GM11168 (cell line): ENCODE data around the gene PRPF40A.

Experiments used
- in situ Hi-C: fragments of 300-500 bp; cut with MboI; formaldehyde crosslinking; loops from one replicate; pipeline ENCODE4 v1.12.0; 2022; ENCODE audit warnings: low sequenced_read_pairs; ENCODE audit not compliant: unreplicated experiment

The PRPF40A gene

DNA sequence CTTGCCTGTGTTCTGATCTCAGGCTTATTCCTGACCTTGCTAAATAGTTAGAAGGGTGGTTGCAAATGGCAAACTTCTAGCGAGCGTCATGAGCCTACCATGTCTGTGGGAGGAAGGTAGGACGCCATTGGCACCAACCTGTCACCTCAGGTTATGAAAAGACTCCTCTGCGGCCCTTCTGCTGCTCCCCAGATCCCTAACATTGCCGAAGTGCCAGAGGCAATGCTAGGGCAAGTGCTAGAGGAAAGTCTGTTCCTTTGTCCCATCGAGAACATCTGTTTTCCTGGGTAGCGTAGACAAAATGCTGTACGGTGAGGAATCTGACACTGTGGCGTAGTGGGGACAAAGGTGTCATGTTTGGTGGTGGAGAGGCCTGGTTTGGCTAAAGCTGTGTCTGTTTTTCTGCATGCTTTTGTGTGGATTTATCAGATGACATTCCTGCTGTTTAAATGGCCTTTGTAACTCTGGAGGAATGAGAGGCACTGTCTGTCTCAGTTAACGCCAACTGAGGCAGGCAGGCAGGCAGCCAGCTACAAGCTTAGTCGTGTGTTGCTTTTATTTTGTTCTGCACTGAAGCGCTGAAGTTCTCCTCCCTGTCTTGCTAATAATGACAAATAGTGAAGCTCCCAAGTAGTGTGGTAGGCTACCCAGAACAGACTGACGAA lies 94.1 kb downstream of the PRPF40A start:
- in situ Hi-C loops: loop anchor here (5.0 kb wide), 1 partner anchor 431 kb away; no protein-coding TSS in a partner anchor

DNA sequence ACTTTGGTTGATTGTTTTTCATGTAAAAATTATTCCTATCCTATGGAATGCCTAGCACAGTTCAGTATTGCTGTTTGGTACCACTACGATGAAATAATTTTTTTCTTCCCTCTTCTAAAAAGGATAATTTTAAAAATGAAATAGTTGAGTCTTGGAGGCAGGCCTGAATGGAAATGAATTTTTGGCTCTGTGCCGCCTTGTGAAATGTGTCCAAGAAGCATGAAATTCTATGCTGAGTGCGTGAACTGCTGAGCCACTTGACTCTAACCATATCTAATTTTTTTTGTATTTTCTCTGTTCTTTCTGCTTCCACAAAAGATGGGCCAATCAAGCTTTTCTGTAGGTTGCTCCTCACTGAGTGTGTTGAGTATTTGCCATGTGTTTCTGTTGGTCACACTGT lies 95.0 kb downstream of the PRPF40A start:
- in situ Hi-C loops: loop anchor here (5.0 kb wide), 1 partner anchor 430 kb away; no protein-coding TSS in a partner anchor

- in situ Hi-C loops: loop anchor here (5.0 kb wide), 1 partner anchor 429 kb away; no protein-coding TSS in a partner anchor
These were observed 96.3 kb downstream of the PRPF40A start for GRCh38 chr2:152620985-152621384.

GRCh38 chr2:152620208-152620607 lies 97.1 kb downstream of the PRPF40A start:
- in situ Hi-C loops: loop anchor here (5.0 kb wide), 1 partner anchor 428 kb away; no protein-coding TSS in a partner anchor

- in situ Hi-C loops: no loop called here
These were observed 99.1 kb downstream of the PRPF40A start for GRCh38 chr2:152618193-152618564.

- in situ Hi-C loops: no loop called here
These were observed 99.6 kb downstream of the PRPF40A start for GRCh38 chr2:152617456-152618192.

- in situ Hi-C loops: no loop called here
These were observed 102.1 kb downstream of the PRPF40A start for GRCh38 chr2:152615177-152615576.

DNA sequence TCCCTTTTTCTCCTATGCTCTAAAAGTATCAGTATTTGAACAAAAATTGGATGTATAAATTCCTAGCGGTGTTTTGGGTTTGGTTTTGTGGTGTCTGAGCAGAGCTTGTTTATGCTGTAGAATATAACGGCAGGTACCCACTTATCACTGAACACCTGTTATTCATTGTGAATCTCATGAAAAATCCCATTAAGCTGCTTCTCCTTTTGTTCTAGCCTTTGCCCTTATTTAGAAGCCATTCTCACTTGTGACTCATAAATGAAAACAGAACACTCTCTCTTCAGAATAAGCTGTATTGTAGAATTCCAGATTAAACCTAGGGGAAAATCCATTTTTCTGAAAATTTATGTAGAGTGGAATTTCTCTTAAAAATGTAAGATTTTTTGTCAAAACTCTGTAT lies 104.0 kb downstream of the PRPF40A start:
- in situ Hi-C loops: no loop called here

- in situ Hi-C loops: no loop called here
These were observed 105.6 kb downstream of the PRPF40A start for GRCh38 chr2:152611458-152612231.

GRCh38 chr2:152609699-152610098 lies 107.6 kb downstream of the PRPF40A start:
- in situ Hi-C loops: no loop called here

GRCh38 chr2:152609154-152609553 lies 108.1 kb downstream of the PRPF40A start:
- in situ Hi-C loops: no loop called here

- in situ Hi-C loops: no loop called here
These were observed 109.4 kb downstream of the PRPF40A start for GRCh38 chr2:152607793-152608300.

- in situ Hi-C loops: no loop called here
These were observed 110.3 kb downstream of the PRPF40A start for GRCh38 chr2:152606941-152607340.

GRCh38 chr2:152606081-152606480 lies 111.2 kb downstream of the PRPF40A start:
- in situ Hi-C loops: no loop called here

DNA sequence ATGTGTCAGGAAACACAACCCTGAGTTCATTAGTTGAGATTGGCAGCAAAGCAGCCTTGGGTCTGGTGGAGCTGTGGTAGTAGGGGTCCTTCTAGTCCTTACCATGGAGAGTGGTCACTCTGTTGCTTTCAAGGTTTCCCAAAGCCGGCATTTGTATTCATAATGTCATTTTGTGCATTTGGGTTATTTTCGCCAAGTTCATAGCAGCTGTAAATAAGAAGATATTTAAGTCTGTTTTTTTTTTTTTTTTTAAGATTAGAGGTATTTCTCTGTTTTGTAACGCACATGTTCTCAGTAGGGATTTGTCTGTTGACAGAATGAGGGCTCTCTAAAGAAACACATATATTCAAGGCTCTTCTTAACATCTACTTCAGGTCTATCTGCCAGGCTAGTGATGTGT lies 114.1 kb downstream of the PRPF40A start:
- in situ Hi-C loops: no loop called here

- in situ Hi-C loops: no loop called here
These were observed 114.5 kb downstream of the PRPF40A start for GRCh38 chr2:152602750-152603149.
